B cell (primary cell): ENCODE measurements around the gene TPGS2.

ENCODE experiments used
- EZH2 ChIP-seq: IDR thresholded peaks from 2 replicates; pipeline ENCODE4 v1.6.1; 2012; ENCODE audit warnings: borderline replicate concordance, low read depth, mild to moderate bottlenecking, moderate library complexity, low read length; ENCODE audit not compliant: insufficient read depth, poor library complexity, severe bottlenecking
- TF ChIP-seq, protein P1 (sequence below): fragments of 200-600 bp; IDR thresholded peaks from one replicate; pipeline ENCODE4 v1.8.0; 2022; ENCODE audit warnings: antibody characterized with exemption, mild to moderate bottlenecking

GRCh38 chr18:36830158-36830495 is 1.3 kb upstream of the TPGS2 start:
- TF ChIP-seq, protein P1, sequence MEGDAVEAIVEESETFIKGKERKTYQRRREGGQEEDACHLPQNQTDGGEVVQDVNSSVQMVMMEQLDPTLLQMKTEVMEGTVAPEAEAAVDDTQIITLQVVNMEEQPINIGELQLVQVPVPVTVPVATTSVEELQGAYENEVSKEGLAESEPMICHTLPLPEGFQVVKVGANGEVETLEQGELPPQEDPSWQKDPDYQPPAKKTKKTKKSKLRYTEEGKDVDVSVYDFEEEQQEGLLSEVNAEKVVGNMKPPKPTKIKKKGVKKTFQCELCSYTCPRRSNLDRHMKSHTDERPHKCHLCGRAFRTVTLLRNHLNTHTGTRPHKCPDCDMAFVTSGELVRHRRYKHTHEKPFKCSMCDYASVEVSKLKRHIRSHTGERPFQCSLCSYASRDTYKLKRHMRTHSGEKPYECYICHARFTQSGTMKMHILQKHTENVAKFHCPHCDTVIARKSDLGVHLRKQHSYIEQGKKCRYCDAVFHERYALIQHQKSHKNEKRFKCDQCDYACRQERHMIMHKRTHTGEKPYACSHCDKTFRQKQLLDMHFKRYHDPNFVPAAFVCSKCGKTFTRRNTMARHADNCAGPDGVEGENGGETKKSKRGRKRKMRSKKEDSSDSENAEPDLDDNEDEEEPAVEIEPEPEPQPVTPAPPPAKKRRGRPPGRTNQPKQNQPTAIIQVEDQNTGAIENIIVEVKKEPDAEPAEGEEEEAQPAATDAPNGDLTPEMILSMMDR = no peak
- TF ChIP-seq EZH2 = no peak
